GM12874 (cell line): ENCODE measurements around the gene AADAC.
A peak's percentile ranks its signal among the peaks of the same experiment; 100 is the strongest.

ENCODE experiments used
- TF ChIP-seq, protein P1 (sequence below): IDR thresholded peaks from 2 replicates; pipeline ENCODE4 v1.5.1; 2011; ENCODE audit warnings: low read depth, mild to moderate bottlenecking, control low read depth, low read length, moderate library complexity; ENCODE audit not compliant: insufficient read depth

Gene AADAC

DNA sequence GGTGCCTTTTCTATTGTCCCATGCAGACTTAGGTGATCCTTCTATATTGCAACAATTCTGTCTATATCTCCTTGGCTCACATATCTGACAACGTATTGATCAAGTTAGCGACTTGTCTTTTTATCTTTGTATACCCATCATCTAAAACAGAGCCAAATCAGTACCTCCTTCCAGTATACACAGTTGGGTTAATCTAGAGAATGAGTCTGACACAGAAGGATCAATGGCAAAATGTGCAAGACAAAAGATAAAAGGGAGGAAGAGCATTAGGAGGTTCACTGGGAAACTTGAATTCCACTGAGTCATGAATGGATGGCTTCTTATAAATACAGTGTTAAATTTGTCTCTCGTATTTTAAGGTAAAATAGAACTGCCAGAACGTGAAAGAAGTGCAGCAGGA, 6.0 kb downstream of the AADAC start:
- TF ChIP-seq, protein P1, sequence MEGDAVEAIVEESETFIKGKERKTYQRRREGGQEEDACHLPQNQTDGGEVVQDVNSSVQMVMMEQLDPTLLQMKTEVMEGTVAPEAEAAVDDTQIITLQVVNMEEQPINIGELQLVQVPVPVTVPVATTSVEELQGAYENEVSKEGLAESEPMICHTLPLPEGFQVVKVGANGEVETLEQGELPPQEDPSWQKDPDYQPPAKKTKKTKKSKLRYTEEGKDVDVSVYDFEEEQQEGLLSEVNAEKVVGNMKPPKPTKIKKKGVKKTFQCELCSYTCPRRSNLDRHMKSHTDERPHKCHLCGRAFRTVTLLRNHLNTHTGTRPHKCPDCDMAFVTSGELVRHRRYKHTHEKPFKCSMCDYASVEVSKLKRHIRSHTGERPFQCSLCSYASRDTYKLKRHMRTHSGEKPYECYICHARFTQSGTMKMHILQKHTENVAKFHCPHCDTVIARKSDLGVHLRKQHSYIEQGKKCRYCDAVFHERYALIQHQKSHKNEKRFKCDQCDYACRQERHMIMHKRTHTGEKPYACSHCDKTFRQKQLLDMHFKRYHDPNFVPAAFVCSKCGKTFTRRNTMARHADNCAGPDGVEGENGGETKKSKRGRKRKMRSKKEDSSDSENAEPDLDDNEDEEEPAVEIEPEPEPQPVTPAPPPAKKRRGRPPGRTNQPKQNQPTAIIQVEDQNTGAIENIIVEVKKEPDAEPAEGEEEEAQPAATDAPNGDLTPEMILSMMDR: no peak

DNA sequence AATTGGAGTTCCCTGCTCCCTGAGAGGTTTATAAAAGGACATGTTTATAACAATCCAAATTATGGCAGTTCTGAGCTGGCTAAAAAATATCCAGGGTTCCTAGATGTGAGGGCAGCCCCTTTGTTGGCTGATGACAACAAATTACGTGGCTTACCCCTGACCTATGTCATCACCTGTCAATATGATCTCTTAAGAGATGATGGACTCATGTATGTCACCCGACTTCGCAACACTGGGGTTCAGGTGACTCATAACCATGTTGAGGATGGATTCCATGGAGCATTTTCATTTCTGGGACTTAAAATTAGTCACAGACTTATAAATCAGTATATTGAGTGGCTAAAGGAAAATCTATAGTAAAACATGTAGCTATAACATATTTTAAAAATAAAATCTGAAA, 13.9 kb downstream of the AADAC start:
- TF ChIP-seq, protein P1: no peak

DNA sequence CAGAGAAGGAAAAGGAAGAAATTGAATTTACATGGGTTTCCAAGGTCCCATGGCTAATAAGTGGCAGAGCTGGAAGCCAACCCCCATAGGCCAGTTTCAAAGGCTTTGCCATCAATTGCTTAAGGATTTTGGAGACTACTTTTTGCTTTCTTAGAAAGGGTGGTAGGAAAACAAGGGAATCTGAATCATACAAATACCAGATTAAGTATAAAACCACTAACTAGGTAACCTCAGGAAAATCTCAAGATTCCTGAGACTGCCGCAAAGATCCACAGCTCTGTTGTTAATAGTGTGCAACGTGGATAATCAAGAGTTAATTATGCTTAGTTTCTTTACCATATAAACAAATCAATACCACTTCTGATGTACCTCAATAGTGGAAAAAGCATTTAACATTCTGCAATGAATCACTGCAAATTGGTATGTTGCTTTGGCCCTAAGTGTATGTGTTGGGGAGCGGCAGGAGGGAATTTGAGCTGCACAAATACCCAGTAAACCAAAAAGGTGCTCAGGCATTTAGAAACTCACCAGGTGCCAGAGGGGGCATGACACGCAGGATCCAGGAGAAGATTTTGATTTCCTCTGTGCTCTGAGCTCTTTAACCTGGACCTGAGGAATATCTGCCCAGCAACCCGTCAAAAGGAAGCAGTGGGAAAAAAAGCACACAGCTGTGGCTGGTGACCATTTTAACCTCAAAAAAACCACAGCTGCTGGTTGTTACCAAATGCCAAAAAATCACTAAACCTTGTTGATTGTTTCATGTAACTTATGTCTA, 22.0 kb downstream of the AADAC start:
- TF ChIP-seq, protein P1: no peak

DNA sequence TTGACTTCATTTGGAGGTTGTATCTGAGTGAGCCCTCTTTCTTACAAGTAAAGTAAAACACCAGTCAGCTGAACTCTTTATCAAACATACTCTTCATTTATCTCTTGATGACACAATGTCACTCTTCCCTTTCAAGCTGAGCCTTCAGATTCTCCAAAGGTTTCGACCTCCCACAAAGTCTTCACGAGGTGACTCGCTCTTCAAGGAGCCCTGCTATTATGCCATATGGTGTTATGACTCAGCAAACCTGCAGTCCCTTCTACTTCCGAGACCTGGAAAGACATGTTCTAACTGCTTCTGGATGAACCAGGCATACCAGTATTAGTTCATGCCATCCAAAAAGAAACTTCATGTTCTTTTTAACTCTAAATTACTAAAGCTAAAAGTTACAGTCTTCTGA, 23.1 kb downstream of the AADAC start:
- TF ChIP-seq, protein P1: no peak

DNA sequence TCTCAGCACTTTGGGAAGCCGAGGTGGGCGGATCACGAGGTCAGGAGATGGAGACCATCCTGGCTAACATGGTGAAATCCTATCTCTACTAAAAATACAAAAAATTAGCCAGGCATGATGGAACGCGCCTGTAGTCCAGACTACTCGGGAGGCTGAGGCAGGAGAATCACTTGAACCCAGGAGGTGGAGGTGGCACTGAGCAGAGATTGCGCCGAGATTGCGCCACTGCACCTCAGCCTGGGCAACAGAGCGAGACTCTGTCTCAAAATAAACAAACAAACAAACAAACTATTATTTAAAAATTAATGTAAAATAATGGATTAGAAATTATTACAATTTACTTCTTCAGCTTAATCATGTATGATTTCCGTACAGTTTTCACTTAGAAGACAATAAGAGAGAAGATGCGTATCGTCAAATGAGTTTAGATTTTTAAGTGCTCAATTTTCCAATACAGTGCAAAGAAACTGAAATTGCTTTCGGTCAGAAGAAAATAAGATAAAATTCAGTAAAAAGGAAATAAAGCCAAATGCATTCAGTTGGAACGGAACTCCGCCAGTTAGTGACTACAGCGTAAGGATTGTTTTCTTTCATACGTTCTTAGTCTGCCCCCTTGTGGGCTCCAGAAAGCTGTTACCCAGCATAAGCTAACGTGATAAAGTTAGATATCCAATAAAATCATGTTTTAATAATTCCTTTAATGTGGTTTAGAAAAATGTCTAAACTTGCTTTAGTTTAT, 24.8 kb downstream of the AADAC start:
- TF ChIP-seq, protein P1: peak; percentile 55

DNA sequence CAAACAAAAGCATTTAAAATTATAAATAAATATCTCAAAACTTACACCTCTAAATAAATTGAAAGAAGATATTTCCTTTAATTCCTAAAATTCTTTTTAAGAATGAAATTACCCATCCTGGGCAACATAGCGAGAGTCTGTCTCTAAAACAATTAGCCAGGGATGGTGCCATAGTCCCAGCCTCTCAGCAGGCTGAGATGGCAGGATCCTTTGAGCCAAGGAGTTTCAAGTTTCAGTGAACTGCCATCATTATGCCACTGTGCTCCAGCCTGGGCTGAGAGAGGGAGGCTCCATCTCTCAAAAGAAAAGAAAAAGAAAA, 25.4 kb downstream of the AADAC start:
- TF ChIP-seq, protein P1: no peak

DNA sequence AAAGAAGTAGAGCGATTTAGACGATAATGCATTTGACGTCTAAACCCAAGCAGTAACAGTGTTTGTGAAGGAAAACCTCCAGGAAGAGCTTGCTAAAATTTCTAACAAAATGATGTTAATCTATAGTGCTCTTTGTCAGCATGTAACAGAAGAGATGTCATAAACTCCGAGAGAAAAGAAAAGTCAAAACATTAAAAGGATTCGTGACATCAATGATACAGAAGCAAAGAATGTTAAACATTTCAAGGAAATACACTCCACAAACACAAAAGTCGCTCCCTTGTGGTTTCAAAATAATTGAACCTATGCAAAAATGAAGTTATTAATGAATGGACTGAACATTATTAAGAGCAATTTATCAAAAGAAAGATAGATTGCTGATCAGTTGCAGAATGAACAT, 27.9 kb downstream of the AADAC start:
- TF ChIP-seq, protein P1: no peak
